Vagina (tissue), 2 donors: ENCODE measurements around the gene SVIL. TPM values are rescaled to one million over a fixed set of nuclear protein-coding genes. Genes with fewer than 3 reads are reported as not detected.
A peak's percentile ranks its signal among the peaks of the same experiment; 100 is the strongest.
"Not testable (repeated sequence)": the region's sequence is repeated elsewhere in the genome, so short reads cannot be mapped to it uniquely, and the experiment has no call there.

ENCODE experiments used
- DNase-seq, 2 donors: peaks; one replicate each; pipeline ENCODE4 v3.0.0-alpha.2; 2017; ENCODE audit errors: extremely low spot score in 2 of 2
- H3K27ac ChIP-seq: fragments of 200-600 bp; sonication (generic); one replicate; pipeline ENCODE4 v1.5.1; 2019
- H3K27me3 ChIP-seq: fragments of 200-600 bp; sonication (generic); one replicate; pipeline ENCODE4 v1.5.1; 2019
- H3K36me3 ChIP-seq, 2 donors: fragments of 200-600 bp; sonication (generic); one replicate each; pipeline ENCODE4 v1.5.1; 2017 to 2019
- H3K4me1 ChIP-seq: fragments of 200-600 bp; sonication (generic); one replicate; pipeline ENCODE4 v1.5.1; 2019
- H3K4me3 ChIP-seq, 2 donors: fragments of 200-600 bp; sonication (generic); 1 replicate in 1 of 2; 2 replicates in 1 of 2; pipeline ENCODE4 v1.5.1; 2016 to 2019
- H3K9me3 ChIP-seq: fragments of 200-600 bp; sonication (generic); one replicate; pipeline ENCODE4 v1.5.1; 2019
- CTCF ChIP-seq, 3 experiments: fragments of 450-650 bp in 2 of 3; fragments of 200-600 bp in 1 of 3; sonication (generic) in 1 of 3; IDR thresholded peaks; one replicate each; pipeline ENCODE4 v1.5.1; 2017 to 2019; ENCODE audit warnings: antibody characterized with exemption in 3 of 3, mild to moderate bottlenecking in 2 of 3, moderate library complexity in 2 of 3
- POLR2A ChIP-seq, 2 donors: fragments of 450-650 bp; IDR thresholded peaks; one replicate each; pipeline ENCODE4 v1.6.1; 2017; ENCODE audit warnings: antibody characterized with exemption in 2 of 2, mild to moderate bottlenecking in 2 of 2, moderate library complexity in 2 of 2
- POLR2AphosphoS5 ChIP-seq, 2 donors: sonication (generic); formaldehyde crosslinking; IDR thresholded peaks; one replicate each; pipeline ENCODE4 v1.9.0; 2017; ENCODE audit warnings: antibody characterized with exemption in 2 of 2, mild to moderate bottlenecking in 2 of 2, low read depth in 1 of 2; ENCODE audit not compliant: insufficient read depth in 1 of 2
- intact Hi-C: fragments of 100-400 bp; cut with DNase I; formaldehyde crosslinking; loops from one replicate; pipeline ENCODE4 v1.15.1; 2023
- total RNA-seq: library from RNA; depleted of rRNA; stranded (reverse); fragments of >200 nt; gene quantifications from one replicate; pipeline ENCODE4 v1.2.3, GENCODE V29; 2016

SVIL gene
- total RNA-seq, 1 donor from 2014 or later: 111 TPM

GRCh38 chr10:29585488-29585976 is 49.2 kb downstream of the SVIL start:
- H3K36me3 ChIP-seq: no peaks in the 10 kb centered on the region
- TF ChIP-seq POLR2AphosphoS5 (IDR thresholded peaks at IDR 0.05; ENCODE audit: insufficient read depth in 1 of 2, low read depth in 1 of 2) (peak in 1 of 2 donors; percentile 20), CTCF (IDR thresholded peaks at IDR 0.05) (no peak), POLR2A (IDR thresholded peaks at IDR 0.05) (no peak)
- no peaks in the 10 kb centered on the region for H3K27me3 ChIP-seq
- intact Hi-C loops: no loop called here
- peaks cover 41% of the 10 kb centered on the region for H3K4me1 ChIP-seq
- H3K27ac ChIP-seq: no peak overlapping the region
- no peak for DNase-seq
- H3K4me3 ChIP-seq: no peak overlapping the region
- H3K9me3 ChIP-seq: no peaks in the 10 kb centered on the region

GRCh38 chr10:29584436-29584835 is 50.3 kb downstream of the SVIL start:
- H3K4me3 ChIP-seq: no peak overlapping the region
- intact Hi-C loops: no loop called here
- no peaks in the 10 kb centered on the region for H3K27me3 ChIP-seq
- no peak overlapping the region for H3K27ac ChIP-seq
- peaks cover 33% of the 10 kb centered on the region for H3K4me1 ChIP-seq
- no peaks in the 10 kb centered on the region for H3K36me3 ChIP-seq
- DNase-seq: no peak
- no peak for TF ChIP-seq CTCF (IDR thresholded peaks at IDR 0.05)
- no peak for TF ChIP-seq POLR2AphosphoS5 (IDR thresholded peaks at IDR 0.05; ENCODE audit: insufficient read depth in 1 of 2, low read depth in 1 of 2)
- TF ChIP-seq POLR2A (IDR thresholded peaks at IDR 0.05): no peak
- H3K9me3 ChIP-seq: no peaks in the 10 kb centered on the region

GRCh38 chr10:29583674-29584073 is 51.1 kb downstream of the SVIL start:
- TF ChIP-seq POLR2A (IDR thresholded peaks at IDR 0.05) (no peak), CTCF (IDR thresholded peaks at IDR 0.05) (no peak), POLR2AphosphoS5 (IDR thresholded peaks at IDR 0.05; ENCODE audit: insufficient read depth in 1 of 2, low read depth in 1 of 2) (no peak)
- Histone ChIP-seq H3K9me3 (no peaks in the 10 kb centered on the region), H3K4me3 (no peak overlapping the region), H3K4me1 (peaks cover 25% of the 10 kb centered on the region), H3K36me3 (no peaks in the 10 kb centered on the region), H3K27ac (no peak overlapping the region), H3K27me3 (no peaks in the 10 kb centered on the region)
- intact Hi-C loops: no loop called here
- no peak for DNase-seq

- H3K36me3 ChIP-seq, intact Hi-C loops, H3K4me3 ChIP-seq, H3K27me3 ChIP-seq, H3K9me3 ChIP-seq, H3K27ac ChIP-seq, DNase-seq: not testable (repeated sequence)
- H3K4me1 ChIP-seq: peaks cover 20% of the 10 kb centered on the region
Observed at GRCh38 chr10:29582769-29583168, 52.0 kb downstream of the SVIL start.

GRCh38 chr10:29579455-29579970 is 55.3 kb downstream of the SVIL start:
- Histone ChIP-seq H3K27me3 (no peaks in the 10 kb centered on the region), H3K9me3 (no peaks in the 10 kb centered on the region), H3K36me3 (no peaks in the 10 kb centered on the region), H3K4me1 (no peaks in the 10 kb centered on the region), H3K4me3 (no peak overlapping the region), H3K27ac (no peak overlapping the region)
- no peak for DNase-seq
- no peak for TF ChIP-seq CTCF (IDR thresholded peaks at IDR 0.05)
- no peak for TF ChIP-seq POLR2AphosphoS5 (IDR thresholded peaks at IDR 0.05; ENCODE audit: insufficient read depth in 1 of 2, low read depth in 1 of 2)
- no peak for TF ChIP-seq POLR2A (IDR thresholded peaks at IDR 0.05)
- intact Hi-C loops: no loop called here
